Measurements from ENCODE around the gene ZNF354C. TPM values are rescaled to one million over a fixed set of nuclear protein-coding genes. Genes with fewer than 3 reads are reported as not detected.

Gene ZNF354C
- total and polyA plus RNA-seq, 7 donors = 0.23 to 12.1 (median 7.7) TPM

DNA sequence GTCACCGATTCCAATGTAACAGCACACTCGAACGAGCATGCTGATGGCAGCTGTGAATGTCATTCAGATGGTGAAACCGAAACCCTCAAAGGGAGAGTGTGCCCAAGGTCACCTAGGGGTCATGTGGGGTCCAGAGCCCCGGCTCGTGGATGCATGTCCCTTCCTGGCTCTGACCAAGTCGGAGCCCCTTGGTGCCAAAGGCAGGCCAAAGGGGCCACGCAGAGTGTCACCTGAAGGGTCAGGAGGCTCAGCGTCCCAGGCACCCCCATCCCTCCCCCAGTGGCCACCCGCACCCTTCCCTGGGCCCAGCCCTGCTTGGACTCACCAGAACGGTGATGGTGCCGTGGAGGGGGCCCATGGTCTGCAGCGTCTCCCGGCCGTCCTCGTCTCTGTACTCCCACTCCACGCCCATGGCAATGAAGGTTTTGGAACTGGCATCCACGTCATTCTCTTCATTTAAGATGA, 69.5 kb downstream of the ZNF354C start:
- H3K36me3 ChIP-seq = peaks cover 0 to 20% (median 8%) of the 10 kb centered on the region in 4 donors

GRCh38 chr5:179130101-179130681, 70.0 kb downstream of the ZNF354C start:
- peak; percentile 61 for DNase-seq
- WGBS, 2 donors = 85 to 93% methylated on average over 14 of the region's 14 CpGs

More for the DNA sequence above, 69.5 kb downstream of the ZNF354C start:
- intact Hi-C loops (cut with DNase I) = no loop called here
- Histone ChIP-seq H3K27ac (no peak overlapping the region), H3K4me3 (no peak overlapping the region), H3K4me1 (no peaks in the 10 kb centered on the region), H3K27me3 (no peaks in the 10 kb centered on the region), H3K9me3 (no peaks in the 10 kb centered on the region)
- 84 to 88% methylated on average over 18 of the region's 18 CpGs for WGBS, 2 donors
- no peak for DNase-seq
- no peak for TF ChIP-seq POLR2A (IDR thresholded peaks at IDR 0.05)
- TF ChIP-seq, protein P1, sequence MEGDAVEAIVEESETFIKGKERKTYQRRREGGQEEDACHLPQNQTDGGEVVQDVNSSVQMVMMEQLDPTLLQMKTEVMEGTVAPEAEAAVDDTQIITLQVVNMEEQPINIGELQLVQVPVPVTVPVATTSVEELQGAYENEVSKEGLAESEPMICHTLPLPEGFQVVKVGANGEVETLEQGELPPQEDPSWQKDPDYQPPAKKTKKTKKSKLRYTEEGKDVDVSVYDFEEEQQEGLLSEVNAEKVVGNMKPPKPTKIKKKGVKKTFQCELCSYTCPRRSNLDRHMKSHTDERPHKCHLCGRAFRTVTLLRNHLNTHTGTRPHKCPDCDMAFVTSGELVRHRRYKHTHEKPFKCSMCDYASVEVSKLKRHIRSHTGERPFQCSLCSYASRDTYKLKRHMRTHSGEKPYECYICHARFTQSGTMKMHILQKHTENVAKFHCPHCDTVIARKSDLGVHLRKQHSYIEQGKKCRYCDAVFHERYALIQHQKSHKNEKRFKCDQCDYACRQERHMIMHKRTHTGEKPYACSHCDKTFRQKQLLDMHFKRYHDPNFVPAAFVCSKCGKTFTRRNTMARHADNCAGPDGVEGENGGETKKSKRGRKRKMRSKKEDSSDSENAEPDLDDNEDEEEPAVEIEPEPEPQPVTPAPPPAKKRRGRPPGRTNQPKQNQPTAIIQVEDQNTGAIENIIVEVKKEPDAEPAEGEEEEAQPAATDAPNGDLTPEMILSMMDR (IDR thresholded peaks at IDR 0.05) = no peak

GRCh38 chr5:179131321-179131835, 71.2 kb downstream of the ZNF354C start:
- peaks cover 0 to 20% (median 8%) of the 10 kb centered on the region in 4 donors for H3K36me3 ChIP-seq

More at GRCh38 chr5:179130101-179130681, 70.0 kb downstream of the ZNF354C start:
- H3K9me3 ChIP-seq = no peaks in the 10 kb centered on the region
- TF ChIP-seq, protein P1 (IDR thresholded peaks at IDR 0.05) = no peak
- TF ChIP-seq POLR2A (IDR thresholded peaks at IDR 0.05) = no peak
- no peak for TF ChIP-seq EP300 (IDR thresholded peaks at IDR 0.05)
- no peak for TF ChIP-seq POLR2AphosphoS5 (IDR thresholded peaks at IDR 0.05)
- H3K4me1 ChIP-seq = no peaks in the 10 kb centered on the region
- H3K36me3 ChIP-seq = peaks cover 0 to 20% (median 8%) of the 10 kb centered on the region in 4 donors
- H3K27me3 ChIP-seq = no peaks in the 10 kb centered on the region
- intact Hi-C loops (cut with DNase I) = no loop called here
- H3K4me3 ChIP-seq = no peak overlapping the region
- H3K27ac ChIP-seq = no peak overlapping the region

GRCh38 chr5:179131886-179132585, 71.9 kb downstream of the ZNF354C start:
- Histone ChIP-seq H3K27ac (no peak overlapping the region), H3K36me3 (peaks cover 0 to 20% (median 8%) of the 10 kb centered on the region in 4 donors), H3K9me3 (no peaks in the 10 kb centered on the region), H3K27me3 (no peaks in the 10 kb centered on the region), H3K4me3 (no peak overlapping the region), H3K4me1 (no peaks in the 10 kb centered on the region)
- 68 to 85% methylated on average over 15 of the region's 15 CpGs for WGBS, 2 donors
- intact Hi-C loops (cut with DNase I) = no loop called here
- peak; percentile 65 for DNase-seq
- TF ChIP-seq EP300 (IDR thresholded peaks at IDR 0.05) (no peak), POLR2AphosphoS5 (IDR thresholded peaks at IDR 0.05) (no peak), POLR2A (IDR thresholded peaks at IDR 0.05) (no peak)
- TF ChIP-seq, protein P1 (IDR thresholded peaks at IDR 0.05) = no peak

More at GRCh38 chr5:179131321-179131835, 71.2 kb downstream of the ZNF354C start:
- 63 to 86% methylated on average over 10 of the region's 10 CpGs for WGBS, 2 donors
- H3K9me3 ChIP-seq = no peaks in the 10 kb centered on the region
- H3K27ac ChIP-seq = no peak overlapping the region
- no peak overlapping the region for H3K4me3 ChIP-seq
- intact Hi-C loops (cut with DNase I) = no loop called here
- TF ChIP-seq EP300 (IDR thresholded peaks at IDR 0.05) = no peak
- TF ChIP-seq POLR2AphosphoS5 (IDR thresholded peaks at IDR 0.05) = no peak
- TF ChIP-seq, protein P1 (IDR thresholded peaks at IDR 0.05) = no peak
- TF ChIP-seq POLR2A (IDR thresholded peaks at IDR 0.05) = no peak
- no peaks in the 10 kb centered on the region for H3K4me1 ChIP-seq
- no peak for DNase-seq
- no peaks in the 10 kb centered on the region for H3K27me3 ChIP-seq
